SU-DHL-6 (cell line): Measurements from ENCODE around the gene HS3ST6.

Experiments
- CTCF ChIP-seq: fragments of 200-600 bp; sonication (generic); IDR thresholded peaks from one replicate; pipeline ENCODE4 v1.5.1; 2017; ENCODE audit warnings: antibody characterized with exemption, mild to moderate bottlenecking, low read length, moderate library complexity; ENCODE audit not compliant: insufficient read depth, poor library complexity, severe bottlenecking
- EZH2phosphoT487 ChIP-seq: fragments of 200-600 bp; sonication (generic), shearing (Covaris generic); conservative IDR thresholded peaks from 2 replicates; pipeline ENCODE4 v1.6.1; 2018; ENCODE audit warnings: mild to moderate bottlenecking, antibody characterized with exemption, low read length, moderate library complexity, mixed read lengths

- no peak for TF ChIP-seq CTCF
- no peak for TF ChIP-seq EZH2phosphoT487
Observed at GRCh38 chr16:1914084-1914608, 4.1 kb downstream of the HS3ST6 start.
